HepG2 (cell line): Measurements from ENCODE around the gene TSPAN5. TPM values are rescaled to one million over a fixed set of nuclear protein-coding genes. Genes with fewer than 3 reads are reported as not detected.

Experiments
- ATAC-seq: fragments of 200-7000 bp; cut with Tn5 transposase; 3 replicates; pipeline ENCODE4 v1.9.1; 2020; ENCODE audit warnings: mild to moderate bottlenecking, moderate library complexity
- BruUV-seq: library from RNA; stranded (reverse); fragments of 400-500 nt; replicated peaks from 2 replicates; lab custom pipeline; 2021; lab: Mats Ljungman, UMichigan
- CTCF ChIA-PET: fragments of 300-600 bp; formaldehyde crosslinking; extraction: SDS; loops from one replicate; lab custom pipeline; 2021; ENCODE audit warnings: low total read pairs, inconsistent platforms, low intra/inter-chr PET ratio; lab: Yijun Ruan, JAX
- POLR2A ChIA-PET: fragments of 350-600 bp; sonication (Branson Sonifier 250); formaldehyde crosslinking; loops from one replicate; lab custom pipeline; 2020; ENCODE audit warnings: antibody characterized with exemption, inconsistent platforms; lab: Yijun Ruan, JAX
- DNase-seq: peaks from one replicate; pipeline ENCODE4 v3.0.0-alpha.2; 2015; ENCODE audit warnings: low spot score
- FAIRE-seq: peaks from 3 replicates; lab custom pipeline; 2011; peaks lifted over from hg19 to GRCh38; lab: Jason Lieb, UNC
- H2AFZ ChIP-seq: one replicate; pipeline ENCODE4 v1.6.1; 2011; ENCODE audit warnings: low read length, inconsistent platforms
- H3K27ac ChIP-seq: fragments of 300-600 bp; 3 replicates; pipeline ENCODE4 v1.8.0; 2011; ENCODE audit warnings: mixed run types, mild to moderate bottlenecking, mixed read lengths, low read length, inconsistent platforms; ENCODE audit not compliant: insufficient read depth; ENCODE audit errors: extremely low read length
- H3K27me3 ChIP-seq, 2 experiments: fragments of 200-600 bp in 1 of 2; 2 replicates in 1 of 2; 3 replicates in 1 of 2; pipeline versions ENCODE4 v1.6.0 to v1.8.0; 2011; ENCODE audit warnings: low read length in 2 of 2, mild to moderate bottlenecking in 2 of 2, moderate library complexity in 2 of 2, inconsistent platforms in 1 of 2; ENCODE audit not compliant: insufficient read depth in 2 of 2, control insufficient read depth in 1 of 2
- H3K36me3 ChIP-seq, 2 experiments: fragments of 200-600 bp in 1 of 2; replicated peaks in 1 of 2; 2 replicates in 1 of 2; 3 replicates in 1 of 2; pipeline versions ENCODE4 v1.5.1 to v1.8.0; 2011; ENCODE audit warnings: low read length in 2 of 2, inconsistent platforms in 1 of 2; ENCODE audit not compliant: insufficient read depth in 2 of 2, control insufficient read depth in 1 of 2
- H3K4me1 ChIP-seq: 2 replicates; pipeline ENCODE4 v1.5.1; 2012; ENCODE audit warnings: low read length, inconsistent platforms; ENCODE audit not compliant: insufficient read depth
- H3K4me2 ChIP-seq: 2 replicates; pipeline ENCODE4 v1.6.0; 2011; ENCODE audit warnings: low read depth, low read length, inconsistent platforms
- H3K4me3 ChIP-seq, 3 experiments: fragments of 200-600 bp in 1 of 3; sonication (generic), shearing (Covaris generic) in 1 of 3; replicated peaks in 1 of 3; 2 replicates each; pipeline ENCODE4 v1.5.1; 2011 to 2016; ENCODE audit warnings: low read length in 3 of 3, inconsistent platforms in 2 of 3, low read depth in 2 of 3, mild to moderate bottlenecking in 2 of 3, control low read depth in 1 of 3, mixed read lengths in 1 of 3; ENCODE audit not compliant: insufficient read depth in 1 of 3
- H3K79me2 ChIP-seq: one replicate; pipeline ENCODE4 v1.6.1; 2011; ENCODE audit warnings: low read length, inconsistent platforms; ENCODE audit not compliant: insufficient read depth
- H3K9ac ChIP-seq: 2 replicates; pipeline ENCODE4 v1.6.0; 2011; ENCODE audit warnings: mild to moderate bottlenecking, low read depth, low read length, inconsistent platforms; ENCODE audit not compliant: insufficient read depth
- H3K9me3 ChIP-seq: 2 replicates; pipeline ENCODE4 v1.5.1; 2012; ENCODE audit warnings: mild to moderate bottlenecking, low read length
- H4K20me1 ChIP-seq: 2 replicates; pipeline ENCODE4 v1.6.0; 2011; ENCODE audit warnings: inconsistent platforms, mild to moderate bottlenecking, low read length, moderate library complexity; ENCODE audit not compliant: insufficient read depth
- ELF1 ChIP-seq: sonication (generic); formaldehyde crosslinking; IDR thresholded peaks from 2 replicates; pipeline ENCODE4 v1.4.0; 2020; ENCODE audit warnings: missing genetic modification reagents
- ERF ChIP-seq: IDR thresholded peaks from 2 replicates; pipeline ENCODE4 v1.6.1; 2018; ENCODE audit warnings: missing biosample characterization, missing genetic modification reagents
- KAT8 ChIP-seq: IDR thresholded peaks from 2 replicates; pipeline ENCODE4 v1.6.1; 2016; ENCODE audit warnings: missing genetic modification reagents, missing compliant biosample characterization
- NR1H2 ChIP-seq: sonication (generic); formaldehyde crosslinking; IDR thresholded peaks from 2 replicates; pipeline ENCODE4 v1.8.1; 2022; ENCODE audit warnings: low read depth, missing genetic modification reagents, borderline replicate concordance
- PLRG1 ChIP-seq: fragments of 450-650 bp; conservative IDR thresholded peaks from 2 replicates; pipeline ENCODE4 v1.6.1; 2016
- TEAD3 ChIP-seq: optimal IDR thresholded peaks from 2 replicates; pipeline ENCODE3; 2016; ENCODE audit warnings: borderline replicate concordance
- ZBTB44 ChIP-seq: sonication (generic); formaldehyde crosslinking; IDR thresholded peaks from 2 replicates; pipeline ENCODE4 v1.4.0; 2020; ENCODE audit warnings: missing genetic modification reagents
- ZNF263 ChIP-seq: sonication (generic); formaldehyde crosslinking; IDR thresholded peaks from 2 replicates; pipeline ENCODE4 v1.4.0; 2020; ENCODE audit warnings: missing genetic modification reagents
- WGBS: methylation state at CpG from one replicate; pipeline ENCODE4 v1.1.6; 2017; ENCODE audit warnings: low lambda C conversion rate; 5-methylcytosine and 5-hydroxymethylcytosine counted together
- in situ Hi-C: cut with HindIII; loops from 2 replicates; pipeline ENCODE4 v1.10.0; 2017; ENCODE audit warnings: low pct_unique_long_range_greater_than_20kb; ENCODE audit not compliant: extremely low pct_ligation_motif_present
- intact Hi-C: fragments of 100-400 bp; cut with micrococcal nuclease; formaldehyde crosslinking; loops from one replicate; pipeline ENCODE4 v1.10.0; 2022; ENCODE audit not compliant: unreplicated experiment
- polyA plus RNA-seq, 8 experiments: library from polyadenylated mRNA; depleted of rRNA in 3 of 8; stranded (reverse) in 7 of 8; unstranded in 1 of 8; fragments of >200 nt; fragmentation: Illumina TruSeq in 4 of 8; extraction: Trizol in 4 of 8; gene quantifications; 2 replicates each; pipeline versions ENCODE4 v1.2.1 to v1.2.3, GENCODE V29; 2011 to 2016; ENCODE audit warnings: low read depth in 4 of 8, missing spikeins in 1 of 8, mixed read lengths in 1 of 8; ENCODE audit not compliant: insufficient read depth in 1 of 8
- total RNA-seq, 5 experiments: library from RNA; depleted of rRNA; stranded (reverse); fragments of >200 nt; fragmentation: Illumina TruSeq; extraction: Trizol; gene quantifications; 2 replicates each; pipeline ENCODE4 v1.2.3, GENCODE V29; 2016; ENCODE audit warnings: low read depth in 1 of 5

The TSPAN5 gene
- total and polyA plus RNA-seq, 2 of the 13 experiments (the other 11 are each of a cell fraction or from before 2014, with no cell fraction given) = 0.20 to 0.53 TPM

- TF ChIP-seq ZBTB44 (CRISPR knock-in tag) = no peak
- TF ChIP-seq, all 625 proteins: peak for 0
Measured at GRCh38 chr4:98505992-98506391, 152.4 kb downstream of the TSPAN5 start (continued).

- TF ChIP-seq PLRG1 = no peak
- intact Hi-C loops (no loop called here), in situ Hi-C loops (no loop called here)
- Histone ChIP-seq H3K36me3 (no peaks in the 10 kb centered on the region), H3K9ac (no peak overlapping the region), H3K4me1 (no peaks in the 10 kb centered on the region), H3K4me2 (no peak overlapping the region), H3K27me3 (peaks cover 0 to 7% of the 10 kb centered on the region in 2 experiments; a peak in 1 of 5 replicates), H3K79me2 (no peaks in the 10 kb centered on the region), H4K20me1 (no peaks in the 10 kb centered on the region), H3K9me3 (no peaks in the 10 kb centered on the region), H3K27ac (no peak overlapping the region), H2AFZ (no peak overlapping the region), H3K4me3 (no peak overlapping the region)
- DNase-seq (no peak), FAIRE-seq (no peak), ATAC-seq (no peak)
- POLR2A ChIA-PET = no interaction called here
- BruUV-seq = no TSS peak
- WGBS = 20% methylated on average over 1 of the region's 2 CpGs
- CTCF ChIA-PET = no interaction called here
Measured at GRCh38 chr4:98504091-98504490, 154.3 kb downstream of the TSPAN5 start.

GRCh38 chr4:98503676-98504075, 154.7 kb downstream of the TSPAN5 start:
- H3K4me3 ChIP-seq = no peak overlapping the region
- ATAC-seq (no peak), FAIRE-seq (no peak), DNase-seq (no peak)
- no TSS peak for BruUV-seq
- peaks cover 0 to 7% of the 10 kb centered on the region in 2 experiments; a peak in 1 of 5 replicates for H3K27me3 ChIP-seq
- H3K27ac ChIP-seq = no peak overlapping the region
- H3K79me2 ChIP-seq = no peaks in the 10 kb centered on the region
- intact Hi-C loops = no loop called here
- ChIA-PET POLR2A (no interaction called here), CTCF (no interaction called here)
- H4K20me1 ChIP-seq = no peaks in the 10 kb centered on the region
- no peaks in the 10 kb centered on the region for H3K36me3 ChIP-seq
- no peak overlapping the region for H3K9ac ChIP-seq
- H3K4me1 ChIP-seq = no peaks in the 10 kb centered on the region
- no peaks in the 10 kb centered on the region for H3K9me3 ChIP-seq
- TF ChIP-seq KAT8 (no peak), ELF1 (CRISPR knock-in tag) (no peak), NR1H2 (CRISPR knock-in tag) (no peak), TEAD3 (CRISPR knock-in tag) (no peak), ERF (no peak), ZNF263 (no peak)
- H3K4me2 ChIP-seq = no peak overlapping the region
- in situ Hi-C loops = no loop called here
- no peak overlapping the region for H2AFZ ChIP-seq
